ENCODE data around the gene GNB5.
"Not testable (repeated sequence)": the region's sequence is repeated elsewhere in the genome, so short reads cannot be mapped to it uniquely, and the experiment has no call there.

Gene GNB5

GRCh38 chr15:52165494-52166131, 25.6 kb downstream of the GNB5 start:
- not testable (repeated sequence) for DNase-seq

DNA sequence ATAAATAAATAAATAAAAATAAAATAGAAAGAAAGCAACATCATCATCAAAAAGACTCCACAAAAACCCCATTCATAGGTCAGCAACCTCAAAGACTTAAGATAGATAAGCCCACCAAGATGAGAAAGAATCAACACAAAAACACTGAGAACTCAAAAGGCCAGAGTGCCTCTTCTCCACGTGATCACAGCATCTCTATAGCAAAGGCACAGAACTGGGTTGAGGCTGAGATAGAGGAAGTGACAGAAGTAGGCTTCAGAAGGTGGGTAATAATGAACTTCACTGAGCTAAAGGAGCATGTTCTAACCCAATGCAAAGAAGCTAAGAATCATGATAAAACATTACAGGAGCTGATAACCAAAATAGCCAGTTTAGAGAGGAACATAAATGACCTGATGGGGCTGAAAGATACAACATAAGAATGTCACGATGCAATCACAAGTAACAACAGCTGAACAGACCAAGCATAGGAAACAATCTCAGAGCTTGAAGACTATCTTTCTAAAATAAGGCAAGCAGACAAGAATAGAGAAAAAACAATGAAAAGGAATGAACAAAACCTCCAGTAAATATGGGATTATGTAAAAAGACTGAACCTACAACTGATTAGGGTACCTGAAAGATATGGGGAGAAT, 26.4 kb downstream of the GNB5 start:
- DNase-seq, result peak in 2 of 4 experiments; percentile 27 to 35

- DNase-seq, result no peak
These were observed 27.6 kb downstream of the GNB5 start for GRCh38 chr15:52163321-52164190.

DNA sequence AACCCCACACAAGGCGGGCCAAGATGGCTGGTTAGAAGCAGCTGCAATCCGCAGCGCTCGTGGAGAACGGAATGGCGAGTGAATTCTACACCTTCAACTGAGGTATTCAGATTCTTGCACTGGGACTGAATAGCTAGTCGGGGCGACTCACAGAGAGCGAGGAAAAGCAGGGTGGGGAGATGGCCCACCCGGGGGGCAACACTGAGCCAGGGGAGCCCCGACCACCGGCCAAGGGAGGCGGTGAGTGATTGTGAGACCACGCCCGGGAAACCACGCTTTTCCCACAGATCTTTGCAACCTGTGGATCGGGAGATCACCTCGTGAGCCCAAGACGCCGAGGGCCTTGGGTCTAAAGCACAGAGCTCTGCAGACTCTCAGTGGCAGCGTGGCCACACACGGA, 28.3 kb downstream of the GNB5 start:
- no peak for DNase-seq

DNA sequence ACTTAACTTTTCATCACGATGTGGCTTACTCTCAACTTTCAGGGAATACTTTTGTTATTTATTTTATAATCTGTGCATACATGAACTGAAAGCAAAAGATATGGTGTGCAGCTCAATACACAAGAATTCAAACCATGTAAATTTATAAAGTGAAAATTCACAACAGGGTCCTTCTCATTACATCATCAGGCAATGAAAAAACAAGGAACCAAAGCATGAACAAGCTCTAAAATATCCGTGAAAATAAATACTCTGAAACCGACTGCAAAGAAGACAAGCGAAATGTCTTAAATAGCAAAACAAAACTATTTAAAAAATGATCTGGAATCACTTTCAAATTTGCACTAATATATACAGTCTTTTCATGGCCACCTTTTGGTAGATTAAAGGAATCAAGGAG, 28.9 kb downstream of the GNB5 start:
- no peak for DNase-seq

DNA sequence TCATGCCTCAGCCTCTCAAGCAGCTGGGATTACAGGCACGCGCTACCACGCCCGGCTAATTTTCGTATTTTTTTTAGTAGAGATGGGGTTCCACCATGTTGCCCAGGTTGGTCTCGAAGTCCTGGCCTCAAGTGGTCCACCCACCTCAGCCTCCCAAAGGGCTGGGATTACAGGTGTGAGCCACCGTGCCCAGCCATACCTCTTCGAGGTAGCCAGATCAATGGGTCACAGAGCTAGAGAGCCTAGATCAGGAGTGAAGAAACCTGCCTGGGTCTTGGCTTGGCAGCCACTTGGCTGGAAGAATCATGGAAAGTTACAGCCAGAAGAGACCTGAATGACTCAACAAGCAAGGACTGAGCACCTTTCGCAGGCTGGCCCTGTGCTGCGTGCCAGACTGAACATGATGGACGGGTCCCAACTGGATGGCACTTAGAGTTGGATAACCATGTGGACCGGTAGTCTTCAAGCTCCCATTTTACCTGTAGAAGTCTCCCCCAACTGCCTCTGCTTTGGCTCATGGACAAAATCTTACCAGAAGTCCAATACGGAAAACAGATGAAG, 29.7 kb downstream of the GNB5 start:
- DNase-seq, result no peak

GRCh38 chr15:52159645-52160044, 31.5 kb downstream of the GNB5 start:
- no peak for DNase-seq

GRCh38 chr15:52158084-52158765, 33.0 kb downstream of the GNB5 start:
- no peak for DNase-seq

DNA sequence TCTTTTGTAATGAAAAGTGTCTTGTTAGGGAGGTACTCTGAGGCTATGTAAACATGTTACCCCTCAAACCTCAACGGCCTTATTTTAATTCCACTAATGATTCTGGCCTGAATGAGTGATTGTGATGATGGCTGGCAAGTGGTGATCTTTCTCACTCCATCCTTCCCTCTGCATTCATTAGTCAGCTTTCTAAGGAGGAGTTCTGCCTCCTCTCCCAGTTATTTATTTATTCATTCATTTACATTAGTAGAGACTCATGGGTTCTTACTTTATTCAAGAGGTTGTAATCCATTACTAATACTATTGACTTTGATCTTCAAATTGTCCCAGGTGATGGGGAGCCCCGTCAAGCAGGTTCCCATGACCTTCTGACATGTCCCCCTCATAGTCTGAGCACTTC, 35.3 kb downstream of the GNB5 start:
- DNase-seq, result no peak

DNA sequence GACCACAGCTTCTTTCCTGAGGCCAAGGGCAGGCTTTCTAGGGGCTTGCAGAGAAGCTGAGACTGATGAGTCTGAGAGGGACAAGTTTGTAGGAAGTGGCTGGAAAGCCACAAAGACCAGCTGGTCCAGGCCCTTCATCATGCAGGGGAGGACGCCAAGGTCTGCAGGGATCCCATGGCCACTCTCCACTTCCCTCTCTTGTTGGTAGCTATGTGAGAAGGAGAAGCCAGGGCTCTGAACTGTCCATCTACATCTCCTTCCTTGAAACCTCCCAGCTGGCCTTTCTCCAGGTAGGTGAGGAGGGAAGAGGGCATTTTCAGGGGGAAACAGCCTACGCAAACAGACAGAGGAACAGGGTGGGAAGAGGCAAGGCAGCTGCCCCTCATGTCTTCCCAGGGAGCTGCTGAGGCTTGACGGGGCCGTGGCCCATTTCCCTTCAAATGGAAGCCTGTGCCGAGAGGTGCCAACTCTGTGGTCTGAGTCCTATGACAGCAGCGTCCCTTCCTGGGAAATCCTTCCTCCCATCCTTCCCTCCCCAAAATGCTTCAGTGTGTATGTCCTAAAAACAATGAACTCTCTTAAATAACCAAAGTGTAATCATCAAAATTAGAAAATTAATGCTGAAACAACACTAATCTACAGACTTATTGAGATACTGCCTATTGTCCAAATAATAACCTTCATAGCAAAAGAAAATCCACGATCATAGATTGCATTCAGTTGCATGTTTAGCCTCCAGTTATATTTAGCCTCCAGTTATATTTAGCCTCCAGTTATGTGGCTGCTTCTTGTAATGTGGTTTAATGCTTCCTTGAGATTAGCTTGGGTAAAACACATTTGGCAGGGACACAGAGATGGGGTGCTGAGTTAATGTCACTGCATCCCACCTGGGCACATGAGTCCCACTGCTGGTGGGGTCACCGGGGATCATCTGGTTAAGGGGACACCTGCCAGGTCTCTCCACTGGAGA, 36.0 kb downstream of the GNB5 start:
- peak; percentile 47 to 64 (median 58) for DNase-seq

- no peak for DNase-seq
These were observed 37.0 kb downstream of the GNB5 start for GRCh38 chr15:52153900-52154895.

DNA sequence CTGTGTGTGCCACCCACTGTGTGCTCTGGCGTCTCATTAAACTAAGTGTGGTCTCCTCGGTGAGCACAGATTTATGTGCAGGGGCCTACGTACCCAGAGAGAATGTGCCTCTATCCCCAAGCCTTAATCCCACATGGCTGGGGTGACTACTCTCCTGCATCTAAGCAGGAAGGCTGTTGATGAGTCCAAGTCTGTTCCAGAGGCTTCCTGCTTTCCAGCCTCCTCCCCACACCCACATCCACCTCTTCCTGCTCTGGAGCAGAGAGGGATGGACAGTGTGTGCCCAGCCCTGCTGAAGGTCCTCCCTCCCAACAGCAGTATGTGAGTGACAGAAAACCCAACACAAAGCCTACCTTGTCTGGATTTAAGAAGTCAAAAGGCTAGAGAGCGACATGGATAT, 39.8 kb downstream of the GNB5 start:
- DNase-seq, result no peak

- no peak for DNase-seq
These were observed 40.3 kb downstream of the GNB5 start for GRCh38 chr15:52150871-52151270.

DNA sequence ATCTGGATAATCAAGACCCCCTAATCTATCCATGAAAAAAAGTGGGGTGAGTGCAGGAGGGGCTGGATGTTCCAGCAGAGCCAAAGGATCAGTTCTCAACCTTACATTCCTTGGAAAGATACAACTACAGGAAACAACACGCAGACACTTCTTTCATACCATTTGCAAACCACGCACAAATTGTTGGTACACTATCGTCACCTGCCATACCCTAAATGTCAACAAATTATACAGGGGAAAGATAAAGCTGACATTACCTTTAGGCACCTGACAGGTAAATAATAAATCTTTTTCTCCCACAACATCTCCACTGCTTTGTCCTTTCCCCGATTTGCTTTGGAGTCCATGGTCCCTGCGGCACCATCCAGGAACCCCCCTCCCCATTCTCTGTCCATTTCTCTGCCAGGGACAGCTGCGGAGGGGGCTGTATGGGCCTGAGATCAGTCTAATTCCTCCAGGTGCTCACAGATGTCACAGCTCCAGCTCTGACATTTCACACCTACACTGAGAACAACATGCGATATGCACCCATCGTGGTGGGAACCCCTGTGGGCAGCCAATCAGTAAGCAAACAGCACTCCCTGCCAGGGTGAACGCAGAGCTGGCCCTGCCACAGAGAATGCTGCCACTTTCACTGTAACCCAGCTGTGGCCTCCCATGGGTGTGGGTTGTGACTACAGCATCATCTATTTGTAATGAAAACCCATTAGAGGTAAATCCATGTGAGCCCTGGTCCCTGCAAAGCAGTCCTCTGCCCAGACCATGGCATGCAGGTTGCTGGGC, 41.0 kb downstream of the GNB5 start:
- DNase-seq, result no peak

DNA sequence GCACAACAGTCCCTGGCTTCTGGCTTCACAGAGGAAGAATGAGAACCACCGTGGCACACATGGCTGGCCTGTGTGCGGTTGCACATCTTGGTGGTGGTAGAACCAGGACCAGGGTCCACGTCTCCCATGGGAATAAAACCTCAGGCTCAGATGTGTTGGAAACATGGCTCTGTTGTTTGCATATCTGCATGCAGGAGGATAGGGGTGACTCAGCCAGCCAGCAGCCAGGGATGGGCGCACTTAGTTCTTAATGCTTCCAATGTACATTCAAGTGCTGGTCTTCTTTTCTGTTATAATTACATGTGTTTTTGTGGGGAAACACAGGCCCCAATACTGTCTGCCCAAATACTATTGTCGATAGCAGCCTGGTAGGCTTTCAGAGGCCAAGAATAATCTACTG, 42.8 kb downstream of the GNB5 start:
- DNase-seq, result no peak

GRCh38 chr15:52146776-52147175, 44.4 kb downstream of the GNB5 start:
- DNase-seq, result no peak

DNA sequence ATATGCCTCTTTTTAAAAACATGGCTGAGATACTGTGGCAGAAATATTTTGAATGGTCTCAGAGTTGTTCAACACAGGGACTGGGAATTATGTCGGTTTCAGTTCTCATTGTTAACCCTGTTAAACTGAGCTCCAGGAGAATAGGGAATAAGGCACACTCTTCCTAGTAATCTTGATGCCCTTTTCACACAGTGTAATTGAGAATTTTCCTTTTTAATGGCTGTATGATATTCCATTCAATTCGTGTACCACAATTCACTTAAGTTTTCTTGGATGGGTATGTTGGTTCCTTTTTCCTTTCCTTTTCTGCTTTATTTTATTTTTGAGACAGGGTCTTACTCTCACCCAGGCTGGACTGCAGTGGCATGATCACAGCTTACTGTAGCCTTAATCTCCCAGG, 44.9 kb downstream of the GNB5 start:
- no peak for DNase-seq

DNA sequence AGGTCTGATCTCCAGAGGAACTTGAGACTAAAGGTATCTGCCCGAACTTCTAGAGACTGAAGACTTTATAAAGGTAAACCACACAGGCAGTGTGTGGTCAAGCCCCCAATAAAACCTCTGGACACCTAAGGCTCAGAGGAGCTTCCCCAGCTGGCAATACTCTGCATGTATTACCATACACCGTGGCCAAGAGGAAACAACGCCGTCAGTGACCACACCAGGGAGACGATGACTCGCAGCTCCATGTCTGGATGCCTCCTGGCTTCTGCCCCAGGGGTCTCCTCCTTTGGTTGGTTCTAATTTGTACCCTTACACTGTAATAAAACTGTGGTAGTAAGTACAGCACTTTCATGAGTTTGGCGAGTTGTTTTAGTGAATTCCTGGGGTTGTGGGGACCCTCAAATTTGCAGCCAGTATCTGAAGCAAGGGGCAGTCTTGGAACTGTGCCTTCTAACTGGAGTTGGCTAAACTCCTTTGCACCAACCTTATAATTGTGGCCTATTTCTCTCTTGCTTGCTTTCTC, 46.5 kb downstream of the GNB5 start:
- peak in 1 of 4 experiments; percentile 20 for DNase-seq

GRCh38 chr15:52143873-52144272, 47.3 kb downstream of the GNB5 start:
- DNase-seq, result no peak

Data from suppressor macrophage (primary cell).